22Rv1 (cell line): ENCODE results near the gene FGF6.

Source experiments
- ZFX ChIP-seq: fragments of 450-650 bp; IDR thresholded peaks from 2 replicates; pipeline ENCODE4 v1.6.1; 2017; ENCODE audit warnings: antibody characterized with exemption, borderline replicate concordance
- TF ChIP-seq, protein P1 (sequence below): fragments of 450-650 bp; IDR thresholded peaks from 2 replicates; pipeline ENCODE4 v1.5.1; 2017; ENCODE audit warnings: mild to moderate bottlenecking

DNA sequence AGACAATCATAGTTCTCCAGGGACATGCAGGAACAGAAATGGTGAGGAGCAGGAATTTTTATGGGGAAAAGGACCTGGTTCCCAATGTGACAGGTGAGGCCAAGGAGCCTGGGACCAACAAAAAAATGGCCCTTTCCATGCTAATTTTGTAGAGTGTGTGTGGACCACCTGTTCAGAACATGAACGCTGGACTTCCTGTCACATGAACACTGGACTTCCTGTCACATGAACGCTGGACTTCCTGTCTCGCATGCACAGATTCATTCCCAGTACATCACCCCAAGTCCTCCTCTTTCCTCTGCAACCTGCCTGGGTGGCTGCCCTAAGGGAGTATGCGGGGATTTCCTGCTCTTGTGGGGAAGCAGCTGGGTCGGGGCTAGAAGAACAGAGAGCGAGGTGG is 10.1 kb downstream of the FGF6 start:
- TF ChIP-seq, protein P1, sequence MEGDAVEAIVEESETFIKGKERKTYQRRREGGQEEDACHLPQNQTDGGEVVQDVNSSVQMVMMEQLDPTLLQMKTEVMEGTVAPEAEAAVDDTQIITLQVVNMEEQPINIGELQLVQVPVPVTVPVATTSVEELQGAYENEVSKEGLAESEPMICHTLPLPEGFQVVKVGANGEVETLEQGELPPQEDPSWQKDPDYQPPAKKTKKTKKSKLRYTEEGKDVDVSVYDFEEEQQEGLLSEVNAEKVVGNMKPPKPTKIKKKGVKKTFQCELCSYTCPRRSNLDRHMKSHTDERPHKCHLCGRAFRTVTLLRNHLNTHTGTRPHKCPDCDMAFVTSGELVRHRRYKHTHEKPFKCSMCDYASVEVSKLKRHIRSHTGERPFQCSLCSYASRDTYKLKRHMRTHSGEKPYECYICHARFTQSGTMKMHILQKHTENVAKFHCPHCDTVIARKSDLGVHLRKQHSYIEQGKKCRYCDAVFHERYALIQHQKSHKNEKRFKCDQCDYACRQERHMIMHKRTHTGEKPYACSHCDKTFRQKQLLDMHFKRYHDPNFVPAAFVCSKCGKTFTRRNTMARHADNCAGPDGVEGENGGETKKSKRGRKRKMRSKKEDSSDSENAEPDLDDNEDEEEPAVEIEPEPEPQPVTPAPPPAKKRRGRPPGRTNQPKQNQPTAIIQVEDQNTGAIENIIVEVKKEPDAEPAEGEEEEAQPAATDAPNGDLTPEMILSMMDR = no peak
- TF ChIP-seq ZFX = no peak
